PFSK-1 (cell line): ENCODE measurements around the gene NRIP1.

Experiments
- FOXP2 ChIP-seq: optimal IDR thresholded peaks from 2 replicates; pipeline ENCODE3; 2011; ENCODE audit warnings: borderline replicate concordance, control low read depth, inconsistent platforms; ENCODE audit not compliant: insufficient read depth; ENCODE audit errors: extremely low read length, extremely low read depth
- POLR2AphosphoS5 ChIP-seq: IDR thresholded peaks from 2 replicates; pipeline ENCODE4 v1.6.1; 2012; ENCODE audit warnings: low read depth, mild to moderate bottlenecking, control low read depth, low read length, moderate library complexity
- SIN3A ChIP-seq: IDR thresholded peaks from 2 replicates; pipeline ENCODE4 v1.6.1; 2012; ENCODE audit warnings: mild to moderate bottlenecking, low read length, moderate library complexity, borderline replicate concordance; ENCODE audit not compliant: insufficient read depth
- TAF1 ChIP-seq: IDR thresholded peaks from 2 replicates; pipeline ENCODE4 v1.6.1; 2012; ENCODE audit warnings: low read length, control low read depth, borderline replicate concordance; ENCODE audit not compliant: insufficient read depth
- TF ChIP-seq, protein P1 (sequence below), 2 experiments: IDR thresholded peaks; 2 replicates each; pipeline versions ENCODE4 v1.6.1 to v1.8.0; 2011 to 2012; ENCODE audit warnings: low read depth in 2 of 2, low read length in 2 of 2, control low read depth in 1 of 2, inconsistent platforms in 1 of 2, mild to moderate bottlenecking in 1 of 2, moderate library complexity in 1 of 2; ENCODE audit not compliant: insufficient read depth in 1 of 2

Gene NRIP1

DNA sequence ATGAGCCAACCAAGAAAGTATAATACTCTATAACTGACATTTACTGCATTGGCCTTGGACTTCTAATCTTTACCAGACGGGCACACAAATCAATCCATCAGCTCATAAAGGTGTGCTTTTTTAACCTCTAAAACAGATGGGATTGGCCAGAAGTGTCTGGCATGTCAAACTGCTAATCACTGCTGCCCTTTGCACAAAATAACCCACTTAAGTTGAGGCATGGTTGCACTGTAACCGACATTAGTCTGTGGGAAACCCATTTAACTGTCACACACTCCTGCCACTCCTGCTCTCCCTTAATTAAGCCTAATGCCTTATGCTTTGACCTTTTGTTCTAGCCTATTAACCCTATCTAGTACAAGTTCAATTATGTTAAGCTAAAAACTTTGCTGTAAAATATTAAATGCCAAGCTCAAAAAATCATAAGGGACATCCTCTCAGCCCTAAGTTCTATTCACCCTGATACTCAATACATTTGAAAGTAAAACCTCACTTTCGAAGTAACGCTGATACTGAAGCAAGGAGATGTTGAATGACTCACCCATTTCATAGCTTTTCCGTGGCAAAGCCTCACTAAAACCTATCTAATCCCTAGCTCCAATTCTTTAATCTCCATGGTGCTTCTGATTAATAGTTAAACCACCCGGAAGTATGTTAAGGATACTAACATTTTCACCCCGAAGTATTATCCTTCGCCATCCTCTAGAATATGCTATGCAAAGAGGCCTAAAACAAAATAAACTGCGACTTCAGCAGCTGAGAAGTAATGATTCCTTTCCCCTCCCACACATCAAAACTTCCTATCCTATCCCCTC, 12.9 kb downstream of the NRIP1 start:
- TF ChIP-seq POLR2AphosphoS5 (no peak), SIN3A (no peak), TAF1 (no peak)
- TF ChIP-seq, protein P1, sequence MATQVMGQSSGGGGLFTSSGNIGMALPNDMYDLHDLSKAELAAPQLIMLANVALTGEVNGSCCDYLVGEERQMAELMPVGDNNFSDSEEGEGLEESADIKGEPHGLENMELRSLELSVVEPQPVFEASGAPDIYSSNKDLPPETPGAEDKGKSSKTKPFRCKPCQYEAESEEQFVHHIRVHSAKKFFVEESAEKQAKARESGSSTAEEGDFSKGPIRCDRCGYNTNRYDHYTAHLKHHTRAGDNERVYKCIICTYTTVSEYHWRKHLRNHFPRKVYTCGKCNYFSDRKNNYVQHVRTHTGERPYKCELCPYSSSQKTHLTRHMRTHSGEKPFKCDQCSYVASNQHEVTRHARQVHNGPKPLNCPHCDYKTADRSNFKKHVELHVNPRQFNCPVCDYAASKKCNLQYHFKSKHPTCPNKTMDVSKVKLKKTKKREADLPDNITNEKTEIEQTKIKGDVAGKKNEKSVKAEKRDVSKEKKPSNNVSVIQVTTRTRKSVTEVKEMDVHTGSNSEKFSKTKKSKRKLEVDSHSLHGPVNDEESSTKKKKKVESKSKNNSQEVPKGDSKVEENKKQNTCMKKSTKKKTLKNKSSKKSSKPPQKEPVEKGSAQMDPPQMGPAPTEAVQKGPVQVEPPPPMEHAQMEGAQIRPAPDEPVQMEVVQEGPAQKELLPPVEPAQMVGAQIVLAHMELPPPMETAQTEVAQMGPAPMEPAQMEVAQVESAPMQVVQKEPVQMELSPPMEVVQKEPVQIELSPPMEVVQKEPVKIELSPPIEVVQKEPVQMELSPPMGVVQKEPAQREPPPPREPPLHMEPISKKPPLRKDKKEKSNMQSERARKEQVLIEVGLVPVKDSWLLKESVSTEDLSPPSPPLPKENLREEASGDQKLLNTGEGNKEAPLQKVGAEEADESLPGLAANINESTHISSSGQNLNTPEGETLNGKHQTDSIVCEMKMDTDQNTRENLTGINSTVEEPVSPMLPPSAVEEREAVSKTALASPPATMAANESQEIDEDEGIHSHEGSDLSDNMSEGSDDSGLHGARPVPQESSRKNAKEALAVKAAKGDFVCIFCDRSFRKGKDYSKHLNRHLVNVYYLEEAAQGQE (IDR thresholded peaks at IDR 0.05; ENCODE audit: insufficient read depth in 1 of 2, low read depth in 2 of 2, low read length in 2 of 2) = no peak

- TF ChIP-seq SIN3A (no peak), FOXP2 (no peak), POLR2AphosphoS5 (no peak), TAF1 (no peak)
- TF ChIP-seq, protein P1 (IDR thresholded peaks at IDR 0.05; ENCODE audit: insufficient read depth in 1 of 2, low read depth in 2 of 2, low read length in 2 of 2) = no peak
Observed at GRCh38 chr21:15050568-15051377, 14.0 kb downstream of the NRIP1 start.

DNA sequence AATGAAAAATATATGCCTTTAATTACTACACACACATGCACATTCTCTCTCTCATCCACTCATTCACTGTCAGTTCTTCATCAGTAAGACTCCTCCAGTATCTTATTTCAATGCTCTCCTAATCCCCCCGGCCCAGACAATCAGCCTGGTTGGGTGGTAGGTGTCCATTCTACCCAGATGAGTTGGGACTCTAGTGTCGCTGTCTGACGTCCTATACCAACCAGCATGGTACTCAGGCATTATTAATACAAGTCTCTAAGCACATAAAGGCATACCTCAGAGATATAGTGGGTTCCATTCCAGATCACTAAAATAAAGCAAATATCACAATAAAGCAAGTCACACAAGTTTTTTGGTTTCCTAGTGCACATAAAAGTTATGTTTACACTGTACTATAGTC, 19.8 kb downstream of the NRIP1 start:
- TF ChIP-seq FOXP2 (no peak), TAF1 (no peak), POLR2AphosphoS5 (no peak), SIN3A (no peak)
- TF ChIP-seq, protein P1 (IDR thresholded peaks at IDR 0.05; ENCODE audit: insufficient read depth in 1 of 2, low read depth in 2 of 2, low read length in 2 of 2) = no peak

DNA sequence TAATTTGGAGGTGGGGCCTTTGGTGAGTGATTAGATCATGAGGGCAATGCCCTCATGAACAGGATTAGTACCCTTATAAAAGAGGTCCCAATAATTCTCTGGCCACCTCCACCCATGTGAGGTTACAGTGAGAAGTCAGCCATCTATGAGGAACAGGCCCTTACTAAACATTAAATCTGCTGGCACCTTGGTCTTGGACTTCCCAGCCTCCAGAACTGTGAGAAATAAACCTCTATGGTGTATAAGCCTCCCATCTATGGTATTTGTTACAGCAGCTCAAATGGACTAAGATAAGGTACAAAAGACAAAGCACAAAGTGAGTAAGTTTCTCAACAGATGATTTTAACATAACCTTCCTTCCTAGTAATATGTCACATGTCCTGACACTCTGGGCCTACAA, 22.3 kb downstream of the NRIP1 start:
- no peak for TF ChIP-seq POLR2AphosphoS5
- TF ChIP-seq TAF1 = no peak
- TF ChIP-seq, protein P1 (IDR thresholded peaks at IDR 0.05; ENCODE audit: insufficient read depth in 1 of 2, low read depth in 2 of 2, low read length in 2 of 2) = no peak
- no peak for TF ChIP-seq FOXP2
- TF ChIP-seq SIN3A = no peak
